ENCODE results near the gene TRIM43B.
"Not testable (repeated sequence)": the region's sequence is repeated elsewhere in the genome, so short reads cannot be mapped to it uniquely, and the experiment has no call there.

TRIM43B gene

DNA sequence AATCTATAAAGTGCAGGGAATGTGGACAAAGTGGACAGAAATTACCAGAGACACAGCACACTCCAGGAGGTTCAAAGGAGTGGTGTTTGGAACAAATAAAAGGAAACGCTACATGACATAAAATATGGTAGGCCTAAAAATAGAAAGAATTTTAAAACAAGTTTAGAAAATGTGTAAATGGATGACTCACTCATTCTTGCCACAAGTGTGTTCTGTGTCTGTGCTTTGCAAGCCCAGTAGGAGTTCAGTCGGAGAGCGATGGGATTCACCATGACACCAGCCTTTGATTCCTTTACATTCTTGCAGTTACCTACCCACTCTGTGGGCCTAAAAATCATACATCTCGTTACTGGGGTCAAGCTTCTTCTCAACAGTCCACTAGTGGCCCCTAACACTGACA, 51.2 kb downstream of the TRIM43B start:
- not testable (repeated sequence) for DNase-seq

- not testable (repeated sequence) for DNase-seq
Measured at GRCh38 chr2:95429748-95430467, 54.6 kb downstream of the TRIM43B start.

GRCh38 chr2:95427196-95427867, 57.2 kb downstream of the TRIM43B start:
- not testable (repeated sequence) for DNase-seq
